GM18502 (cell line): ENCODE data around the gene CHAMP1.

ENCODE experiments used
- ATAC-seq: cut with Tn5 transposase; IDR thresholded peaks from one replicate; pipeline ENCODE4 v1.9.1; 2021; ENCODE audit warnings: mild to moderate bottlenecking; ENCODE audit not compliant: unreplicated experiment, poor library complexity

CHAMP1 gene

GRCh38 chr13:114298866-114299265 is 15.4 kb upstream of the CHAMP1 start:
- no peak for ATAC-seq

- no peak for ATAC-seq
Observed at GRCh38 chr13:114299604-114300305, 14.5 kb upstream of the CHAMP1 start.

GRCh38 chr13:114303700-114304327 is 10.5 kb upstream of the CHAMP1 start:
- no peak for ATAC-seq

GRCh38 chr13:114304346-114305034 is 9.8 kb upstream of the CHAMP1 start:
- ATAC-seq: no peak

GRCh38 chr13:114309086-114309485 is 5.2 kb upstream of the CHAMP1 start:
- no peak for ATAC-seq

- ATAC-seq: no peak
Observed at GRCh38 chr13:114309806-114310410, 4.4 kb upstream of the CHAMP1 start.

- no peak for ATAC-seq
Observed at GRCh38 chr13:114310956-114311355, 3.3 kb upstream of the CHAMP1 start.

- ATAC-seq: no peak
Observed at GRCh38 chr13:114311387-114311786, 2.9 kb upstream of the CHAMP1 start.

- no peak for ATAC-seq
Observed at GRCh38 chr13:114311908-114312307, 2.4 kb upstream of the CHAMP1 start.

GRCh38 chr13:114313061-114313860 is 1.0 kb upstream of the CHAMP1 start:
- no peak for ATAC-seq

- ATAC-seq: no peak
Observed at GRCh38 chr13:114315074-114315785, 927 bp downstream of the CHAMP1 start.

GRCh38 chr13:114318624-114319023 is 4.3 kb downstream of the CHAMP1 start:
- ATAC-seq: no peak

- ATAC-seq: no peak
Observed at GRCh38 chr13:114319441-114319913, 5.2 kb downstream of the CHAMP1 start.

- ATAC-seq: no peak
Observed at GRCh38 chr13:114320065-114320464, 5.8 kb downstream of the CHAMP1 start.

- no peak for ATAC-seq
Observed at GRCh38 chr13:114321256-114321655, 7.0 kb downstream of the CHAMP1 start.

GRCh38 chr13:114323349-114323748 is 9.0 kb downstream of the CHAMP1 start:
- ATAC-seq: no peak

GRCh38 chr13:114324334-114324733 is 10.0 kb downstream of the CHAMP1 start:
- no peak for ATAC-seq

GRCh38 chr13:114325729-114326128 is 11.4 kb downstream of the CHAMP1 start:
- no peak for ATAC-seq

GRCh38 chr13:114328034-114328433 is 13.7 kb downstream of the CHAMP1 start:
- no peak for ATAC-seq

GRCh38 chr13:114328595-114328994 is 14.3 kb downstream of the CHAMP1 start:
- ATAC-seq: no peak
